Left cardiac atrium (tissue), 4 donors: ENCODE data around the gene LRRC71. TPM values are rescaled to one million over a fixed set of nuclear protein-coding genes. Genes with fewer than 3 reads are reported as not detected.
"Not testable (repeated sequence)": the region's sequence is repeated elsewhere in the genome, so short reads cannot be mapped to it uniquely, and the experiment has no call there.

ENCODE experiments used
- ATAC-seq, 2 donors: fragments of 200-7000 bp; cut with Tn5 transposase; one replicate each; pipeline ENCODE4 v1.9.1; 2020; ENCODE audit warnings: mild to moderate bottlenecking in 2 of 2, moderate library complexity in 2 of 2
- DNase-seq: peaks from one replicate; pipeline ENCODE4 v3.0.0-alpha.2; 2020
- intact Hi-C, 2 donors: fragments of 100-400 bp; cut with DNase I; formaldehyde crosslinking; loops; one replicate each; pipeline versions ENCODE4 v1.14.1 to v1.15.1; 2022 to 2023
- total RNA-seq, 2 donors: library from RNA; stranded (reverse); fragmentation: NEBNext Ultra II Directional; extraction: Animal tissue kit (Norgen Biotek cat#: 25700); gene quantifications; one replicate each; pipeline ENCODE4 v1.2.1, GENCODE V29; 2021
- donor health status: DM: no; HTN: yes; CAD: no.
- donor health status: DM: no; HTN: yes; CAD: no; lungs with severe emphysema.
- donor health status: DM: yes; HTN: yes; CAD: no.
- donor health status: Dilated cardiomyopathy.

Gene LRRC71
- total RNA-seq, 2 donors from 2014 or later = not detected

DNA sequence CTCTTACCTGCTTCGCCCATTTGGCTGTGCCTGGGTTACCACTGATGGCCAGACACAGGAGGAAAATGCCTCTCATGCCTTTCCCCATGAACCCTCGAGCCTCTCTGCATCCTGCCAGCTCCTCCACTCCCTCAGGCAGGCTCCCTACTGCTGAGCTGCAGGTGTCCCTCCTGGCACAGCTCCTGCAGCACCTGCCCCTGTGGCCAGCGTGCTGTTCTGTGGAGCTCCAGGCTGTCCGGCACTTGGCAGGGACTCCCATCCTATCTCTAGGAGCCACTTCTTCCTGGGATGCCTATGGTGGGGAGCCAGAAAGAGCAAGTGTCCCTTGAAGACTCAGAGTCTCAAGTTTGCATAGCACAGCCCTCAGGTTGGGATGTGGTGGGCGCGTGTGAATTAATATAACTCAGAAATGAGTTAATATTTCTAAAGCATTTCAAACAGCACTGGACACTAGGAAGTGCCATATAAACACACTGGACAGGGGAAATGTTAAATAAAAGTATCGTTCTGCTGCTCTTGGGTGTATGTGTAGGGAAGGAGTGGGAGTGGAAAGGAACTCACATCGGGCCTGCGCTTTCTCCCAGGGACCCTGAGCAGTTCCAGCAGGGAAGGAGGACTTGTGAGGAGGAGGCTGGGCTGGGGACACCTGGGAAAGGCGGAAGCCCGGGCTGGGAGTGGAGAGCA, 2.7 kb downstream of the LRRC71 start:
- intact Hi-C loops = no loop called here
- DNase-seq = no peak
- no peak for ATAC-seq

DNA sequence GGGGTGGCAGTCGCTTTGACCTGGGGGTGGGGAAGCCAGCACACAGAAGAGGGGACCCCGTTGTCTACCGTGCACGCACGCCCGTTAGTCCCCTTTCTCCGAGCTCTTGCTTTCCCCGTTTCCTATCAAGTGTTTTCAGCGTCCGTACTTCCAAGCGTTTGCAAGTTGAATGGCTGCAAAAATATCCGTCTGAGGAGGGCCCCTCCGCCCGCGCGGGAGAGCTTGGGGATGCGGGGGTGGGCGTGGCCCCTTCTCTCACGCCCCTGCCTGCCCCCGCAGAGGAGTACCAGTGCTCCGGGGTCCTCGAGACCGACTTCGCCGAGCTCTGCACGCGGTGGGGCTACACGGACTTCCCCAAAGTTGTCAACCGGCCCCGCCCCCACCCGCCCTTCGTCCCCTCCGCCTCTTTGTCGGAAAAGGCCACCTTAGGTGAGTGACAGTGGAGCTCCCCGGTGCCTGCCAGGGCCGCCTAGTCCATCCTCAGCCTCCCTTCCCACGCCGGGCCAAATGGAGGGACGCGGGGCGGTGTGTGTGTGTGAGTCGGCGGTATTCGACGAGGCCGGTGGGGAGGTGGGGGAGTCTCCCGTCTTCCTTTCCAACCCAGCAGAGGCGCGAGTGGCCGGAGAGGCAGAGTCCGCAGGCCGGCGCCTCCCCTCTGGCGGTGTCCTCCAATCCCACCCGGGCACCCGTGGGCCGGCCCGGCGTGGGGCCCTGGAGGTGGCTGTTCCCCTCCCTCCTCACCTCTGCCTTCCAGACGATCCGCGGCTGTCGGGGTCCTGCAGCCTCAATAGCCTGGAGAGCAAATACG, 3.4 kb downstream of the LRRC71 start:
- ATAC-seq (no peak), DNase-seq (no peak)
- intact Hi-C loops = no loop called here

DNA sequence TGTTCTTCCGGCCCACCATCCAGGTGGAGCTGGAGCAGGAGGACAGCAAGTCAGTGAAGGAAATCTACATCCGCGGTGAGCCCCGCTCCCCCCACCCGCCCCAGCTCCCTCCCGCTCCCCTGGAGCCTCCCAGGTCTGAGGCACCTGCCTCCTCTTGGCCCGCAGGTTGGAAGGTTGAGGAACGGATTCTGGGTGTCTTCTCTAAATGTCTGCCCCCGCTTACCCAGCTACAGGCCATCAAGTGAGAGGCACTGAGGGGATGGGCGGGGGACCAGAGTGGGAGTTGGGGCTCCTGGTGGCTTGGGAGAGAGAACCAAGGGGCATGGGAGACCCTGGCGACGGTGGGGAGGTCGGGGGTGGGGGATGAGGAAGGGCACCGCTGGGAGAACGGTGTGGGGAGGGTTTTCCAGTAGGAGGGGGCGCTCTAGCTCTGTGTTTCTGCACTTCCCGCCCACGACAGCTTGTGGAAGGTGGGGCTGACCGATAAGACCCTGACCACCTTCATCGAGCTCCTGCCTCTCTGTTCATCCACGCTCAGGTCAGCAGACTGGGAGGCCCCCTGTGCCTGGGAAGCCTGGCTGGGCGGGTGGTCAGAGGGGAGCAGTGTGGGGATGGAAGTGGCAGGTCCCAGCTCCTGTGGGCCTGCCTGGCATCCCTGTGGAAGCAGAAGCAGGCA, 4.2 kb downstream of the LRRC71 start:
- DNase-seq = no peak
- ATAC-seq = no peak
- intact Hi-C loops = loop anchor here in 1 of 2 donors (5.0 kb wide), 1 partner anchor 32 kb away; the partner anchor contains the start of gene PEAR1

DNA sequence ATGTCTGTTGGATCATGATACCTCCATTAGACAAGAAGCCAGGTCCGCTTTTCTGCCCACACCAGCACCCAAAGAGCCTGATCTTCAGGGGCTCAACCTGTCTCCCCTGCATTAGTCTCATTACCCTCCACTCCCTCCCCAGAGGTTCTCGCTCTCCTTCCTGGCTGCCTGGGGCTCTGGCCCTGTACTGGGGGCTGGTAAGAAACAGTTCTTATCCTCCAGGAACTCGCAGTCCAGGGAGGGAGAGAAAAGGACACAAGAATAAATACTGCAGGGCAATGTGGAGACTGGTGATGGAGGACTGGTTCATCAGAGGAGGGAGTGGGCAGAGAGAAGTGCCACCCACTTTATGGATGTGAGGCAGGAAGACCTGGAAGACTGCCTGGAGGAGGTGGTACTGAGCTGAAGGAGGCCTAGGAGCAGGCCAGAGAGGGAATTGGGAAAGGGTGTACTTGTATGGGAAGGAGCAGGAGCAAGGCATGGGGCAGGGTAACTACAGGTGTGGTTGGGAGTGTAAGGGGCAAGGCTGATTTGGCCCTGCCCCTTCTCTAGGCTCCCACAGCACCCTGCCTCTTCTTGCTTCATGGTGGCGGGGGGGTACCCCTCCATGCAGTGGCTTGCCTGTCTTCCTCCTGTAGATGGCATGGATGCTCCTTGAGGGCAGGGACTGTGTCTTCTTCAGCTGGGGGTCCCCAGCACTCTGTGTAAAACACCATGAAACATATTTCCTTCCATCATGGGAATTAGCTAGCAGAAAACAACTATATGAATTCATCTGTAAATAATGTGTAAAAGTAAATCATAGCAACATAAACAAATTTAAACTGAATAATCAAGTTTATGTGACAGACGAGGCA, 5.0 kb downstream of the LRRC71 start:
- no peak for DNase-seq
- ATAC-seq = no peak
- intact Hi-C loops = loop anchor here in 1 of 2 donors (5.0 kb wide), 1 partner anchor 33 kb away; the partner anchor contains the start of gene PEAR1

DNA sequence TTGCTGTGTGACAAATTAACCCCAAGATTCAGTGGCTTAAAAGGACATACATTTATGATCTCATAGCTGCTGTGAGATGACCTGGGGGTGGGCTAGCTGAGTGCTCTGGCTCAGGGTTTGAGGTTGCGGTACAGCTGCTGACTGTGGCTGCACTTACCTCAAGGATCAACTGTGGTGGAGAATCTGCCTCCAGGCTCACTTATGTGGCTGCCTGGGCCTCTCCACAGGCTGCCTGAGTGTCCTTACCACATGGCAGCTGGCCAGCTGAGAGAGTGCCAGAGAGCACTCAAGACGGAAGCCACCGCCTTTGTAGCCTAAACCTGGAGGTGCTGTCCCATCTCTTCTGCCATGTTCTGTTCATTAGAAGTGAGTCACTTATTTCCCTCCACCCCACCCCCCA, 5.7 kb downstream of the LRRC71 start:
- ATAC-seq = peak in 1 of 2 donors; percentile 25
- DNase-seq = peak; percentile 65
- intact Hi-C loops = loop anchor here in 1 of 2 donors (5.0 kb wide), 1 partner anchor 34 kb away; the partner anchor contains the start of gene PEAR1

DNA sequence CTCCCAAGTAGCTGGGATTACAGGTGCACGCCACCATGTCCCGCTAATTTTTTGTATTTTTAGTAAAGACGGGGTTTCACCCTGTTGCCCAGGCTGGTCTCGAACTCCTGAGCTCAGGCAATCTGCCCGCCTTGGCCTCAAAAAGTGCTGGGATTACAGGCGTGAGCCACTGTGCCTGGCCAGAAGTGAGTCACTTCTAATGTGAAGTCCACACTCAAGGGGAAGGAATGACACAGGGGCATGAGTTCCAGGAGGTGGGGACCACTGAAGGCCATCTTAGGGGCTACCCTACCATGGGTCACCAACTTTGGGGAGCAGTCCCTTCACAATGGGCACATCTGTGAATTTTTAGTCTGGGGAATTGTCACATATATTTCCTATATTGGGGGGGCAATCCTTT, 6.3 kb downstream of the LRRC71 start:
- not testable (repeated sequence) for DNase-seq, ATAC-seq
- intact Hi-C loops = loop anchor here in 1 of 2 donors (5.0 kb wide), 1 partner anchor 34 kb away; the partner anchor contains the start of gene PEAR1

DNA sequence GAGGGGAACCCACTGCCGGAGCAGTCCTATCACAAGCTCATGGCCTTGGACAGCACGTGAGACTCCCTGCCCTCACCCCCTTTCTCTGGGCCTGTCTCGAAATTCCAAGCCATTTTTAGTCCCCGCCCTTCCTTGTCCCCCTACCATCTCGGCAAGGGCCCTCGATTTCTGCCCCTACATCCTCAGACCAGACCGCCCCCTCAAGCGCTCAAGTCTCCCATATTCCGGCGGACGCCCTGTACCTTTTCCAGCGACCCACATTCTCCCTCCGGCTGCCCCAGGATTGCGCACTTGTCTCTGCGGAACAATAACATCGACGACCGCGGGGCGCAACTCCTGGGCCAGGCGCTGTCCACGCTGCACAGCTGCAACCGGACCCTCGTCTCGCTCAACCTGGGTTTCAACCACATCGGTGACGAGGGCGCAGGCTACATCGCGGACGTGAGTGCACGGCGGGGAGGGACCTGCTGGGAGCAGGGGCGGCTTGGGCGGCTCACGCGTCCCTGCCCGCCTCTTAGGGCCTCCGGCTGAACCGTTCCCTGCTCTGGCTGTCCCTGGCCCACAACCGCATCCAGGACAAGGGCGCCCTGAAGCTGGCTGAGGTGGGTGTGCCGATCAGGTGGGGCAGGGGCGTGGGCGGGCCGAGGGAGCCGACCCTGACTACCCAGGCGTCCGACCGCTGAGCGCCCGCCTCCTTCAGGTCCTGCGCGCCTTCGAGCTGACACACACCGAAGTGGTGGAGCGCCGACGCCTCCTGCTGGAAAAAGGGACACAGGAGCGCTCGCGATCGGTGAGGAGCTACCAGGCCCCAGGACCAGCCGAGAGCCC, 7.0 kb downstream of the LRRC71 start:
- intact Hi-C loops = loop anchor here in 1 of 2 donors (5.0 kb wide), 1 partner anchor 35 kb away; the partner anchor contains the start of gene PEAR1
- ATAC-seq (peak; percentile 67 to 71), DNase-seq (peak; percentile 80)

DNA sequence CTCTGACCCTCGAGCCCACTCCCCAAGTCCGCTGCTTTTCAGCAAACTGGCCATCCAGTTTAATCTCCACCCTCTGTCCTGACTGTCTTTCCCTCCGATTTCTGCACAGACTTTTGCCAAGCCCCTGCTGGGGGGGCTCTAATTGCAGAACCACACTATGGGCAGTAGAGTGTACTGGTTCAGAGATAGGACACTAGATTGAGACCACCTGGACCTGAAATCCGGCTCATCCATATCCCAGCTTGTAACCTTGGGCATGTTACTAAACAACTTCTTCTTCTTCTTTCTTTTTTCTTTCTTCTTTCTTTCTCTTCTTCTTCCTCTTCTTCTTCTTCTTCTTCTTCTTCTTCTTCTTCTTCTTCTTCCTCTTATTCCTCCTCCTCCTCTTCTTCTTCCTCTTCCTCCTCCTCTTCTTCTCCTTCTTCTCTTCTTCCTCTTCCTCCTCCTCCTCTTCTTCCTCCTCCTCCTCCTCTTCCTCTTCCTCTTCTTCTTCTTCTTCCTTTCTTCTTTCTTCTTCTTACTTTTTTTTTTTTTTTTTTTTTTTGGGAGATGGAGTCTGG, 7.7 kb downstream of the LRRC71 start:
- intact Hi-C loops = loop anchor here in 1 of 2 donors (5.0 kb wide), 1 partner anchor 36 kb away; the partner anchor contains the start of gene PEAR1
- ATAC-seq (no peak), DNase-seq (no peak)

DNA sequence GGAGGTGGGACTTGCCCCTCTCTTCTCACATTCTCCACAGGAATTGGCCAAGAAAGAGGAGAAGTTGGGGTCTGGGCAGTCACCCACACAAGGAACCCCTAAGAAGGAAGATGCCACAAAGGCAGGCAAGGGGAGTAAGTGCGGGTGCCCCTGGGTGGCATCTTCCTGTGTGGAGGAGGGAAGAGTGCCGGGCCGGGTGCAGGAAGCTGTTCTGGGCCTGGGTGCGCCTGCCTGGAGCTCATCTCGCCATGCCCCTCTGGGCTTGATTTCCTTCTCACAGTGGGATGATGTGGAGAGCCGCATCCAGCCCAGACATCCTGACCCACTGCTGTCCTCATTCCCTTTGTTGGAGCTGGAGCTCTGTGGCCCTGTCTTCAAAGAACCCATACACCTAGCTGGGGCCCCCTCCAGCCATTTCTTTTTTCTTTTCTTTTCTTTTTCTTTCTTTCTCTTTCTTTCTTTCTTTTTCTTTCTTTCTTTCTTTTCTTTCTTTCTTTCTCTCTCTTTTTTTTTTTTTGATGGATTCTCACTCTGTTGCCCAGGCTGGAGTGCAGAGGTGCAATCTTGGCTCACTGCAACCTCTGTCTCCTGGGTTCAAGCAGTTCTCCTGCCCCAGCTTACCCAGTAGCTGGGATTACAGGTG, 9.3 kb downstream of the LRRC71 start:
- DNase-seq = no peak
- intact Hi-C loops = loop anchor here in 1 of 2 donors (5.0 kb wide), 1 partner anchor 37 kb away; the partner anchor contains the start of gene PEAR1
- no peak for ATAC-seq

DNA sequence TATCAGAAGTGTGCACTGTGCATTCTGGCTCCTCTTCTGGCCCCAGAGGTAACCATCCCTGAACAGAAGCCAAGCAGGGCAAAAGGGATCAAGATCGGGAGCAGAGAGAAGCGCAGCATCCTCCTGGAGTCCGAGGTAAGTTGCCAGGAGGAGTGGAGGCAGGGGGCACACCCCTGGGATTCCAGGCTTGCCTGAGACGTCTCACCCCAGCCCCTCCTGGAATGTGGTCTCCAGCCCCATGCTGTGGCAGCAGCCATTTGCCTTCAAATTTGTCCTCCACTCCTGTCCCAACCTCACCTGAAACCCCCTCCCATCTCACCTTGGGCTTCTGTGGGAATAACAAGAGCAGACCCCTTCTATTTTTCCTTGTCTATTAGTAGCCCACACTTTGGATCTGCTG, 10.1 kb downstream of the LRRC71 start:
- ATAC-seq (no peak), DNase-seq (peak; percentile 12)
- intact Hi-C loops = no loop called here

DNA sequence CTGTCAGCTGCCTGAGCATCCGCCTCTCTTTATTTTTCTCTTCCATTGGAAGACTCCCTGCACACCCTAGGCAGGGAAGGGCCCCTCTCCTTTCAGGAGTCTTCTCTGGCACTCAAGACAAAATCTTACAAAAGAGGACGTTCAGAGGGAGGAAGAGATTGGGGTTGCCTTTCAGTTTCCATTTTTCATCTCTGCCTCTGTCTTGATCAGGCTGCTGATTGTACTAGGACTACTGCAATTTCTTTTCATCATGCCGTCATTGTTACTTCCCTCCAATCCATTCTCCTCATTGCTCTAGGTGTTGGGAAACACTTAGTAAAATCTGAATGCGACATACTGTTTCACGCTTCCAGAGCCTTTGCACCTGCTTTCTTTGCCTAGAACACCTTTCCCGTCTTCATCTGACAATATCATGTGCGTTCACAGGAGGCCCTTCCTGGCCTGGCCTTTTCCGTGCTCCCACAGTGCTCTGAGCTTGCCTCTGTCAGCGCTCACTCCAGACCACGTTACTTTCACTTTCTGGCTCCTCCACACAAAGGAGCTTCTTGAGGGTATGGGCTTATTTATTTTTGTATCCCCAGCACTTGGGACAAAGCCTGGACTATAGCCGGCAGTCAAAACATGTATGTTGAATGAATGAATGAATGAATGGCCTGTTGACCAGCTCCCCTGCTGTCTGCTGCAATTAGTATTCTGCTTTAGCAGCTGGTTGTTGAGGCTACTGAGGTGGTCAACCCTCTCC, 10.9 kb downstream of the LRRC71 start:
- DNase-seq (no peak), ATAC-seq (peak in 1 of 2 donors; percentile 9)
- intact Hi-C loops = no loop called here

DNA sequence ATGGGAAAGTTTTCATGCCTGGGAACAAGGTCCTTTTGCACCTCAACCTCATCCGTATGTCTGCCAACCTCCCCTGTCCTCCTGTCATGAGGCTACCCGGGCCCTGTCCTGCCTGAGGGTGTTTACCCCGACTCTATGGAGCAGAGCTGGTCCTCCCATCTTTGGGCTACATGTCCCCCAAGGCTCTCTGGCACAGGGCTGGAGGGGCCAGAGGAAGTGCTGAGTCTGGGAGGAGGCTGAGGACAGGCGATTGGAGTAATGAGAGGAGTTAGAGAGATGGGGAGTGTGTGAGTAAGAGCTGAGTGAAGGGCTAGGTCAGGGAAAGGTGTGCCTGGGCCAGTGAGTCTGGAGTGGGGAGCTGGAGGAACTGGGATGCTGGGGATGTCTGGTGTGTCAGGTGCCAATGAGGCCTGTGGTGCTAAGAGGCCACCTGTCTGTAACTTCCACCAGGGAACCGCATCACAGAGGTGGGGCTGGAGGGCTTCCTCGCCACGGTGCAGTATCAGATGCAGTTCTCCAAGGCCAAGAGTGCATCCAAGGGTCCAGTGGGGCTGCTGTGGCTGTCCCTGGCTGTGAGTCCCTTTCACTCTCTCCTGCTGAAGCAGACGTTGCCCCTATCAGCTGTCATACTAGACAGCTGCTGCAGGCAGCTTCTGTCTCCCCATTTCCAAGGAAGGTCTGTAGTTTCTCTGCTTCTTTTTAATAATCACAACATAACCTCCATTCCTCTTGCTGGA, 11.7 kb downstream of the LRRC71 start:
- ATAC-seq (peak in 1 of 2 donors; percentile 3), DNase-seq (no peak)
- intact Hi-C loops = no loop called here

DNA sequence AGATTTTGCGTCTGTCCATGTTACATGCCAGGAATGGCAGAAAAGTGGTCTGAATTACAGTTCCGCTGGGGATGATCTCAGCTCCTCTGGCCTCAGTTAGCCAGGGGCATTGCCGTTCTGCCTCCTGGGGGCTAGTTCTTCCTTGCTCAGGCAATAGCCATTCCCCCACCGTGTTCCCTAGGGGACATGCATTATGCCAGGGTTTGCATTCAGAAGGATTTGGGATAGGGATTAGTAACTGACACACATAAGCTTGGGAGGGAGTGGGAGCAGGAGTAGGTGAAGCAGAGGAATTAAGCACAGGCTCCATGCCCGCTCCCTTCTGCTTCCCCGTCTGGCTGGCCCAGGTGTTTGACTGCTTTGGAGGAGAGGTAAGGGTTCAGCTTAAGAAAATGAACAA, 12.7 kb downstream of the LRRC71 start:
- no peak for ATAC-seq
- no peak for DNase-seq
- intact Hi-C loops = no loop called here

DNA sequence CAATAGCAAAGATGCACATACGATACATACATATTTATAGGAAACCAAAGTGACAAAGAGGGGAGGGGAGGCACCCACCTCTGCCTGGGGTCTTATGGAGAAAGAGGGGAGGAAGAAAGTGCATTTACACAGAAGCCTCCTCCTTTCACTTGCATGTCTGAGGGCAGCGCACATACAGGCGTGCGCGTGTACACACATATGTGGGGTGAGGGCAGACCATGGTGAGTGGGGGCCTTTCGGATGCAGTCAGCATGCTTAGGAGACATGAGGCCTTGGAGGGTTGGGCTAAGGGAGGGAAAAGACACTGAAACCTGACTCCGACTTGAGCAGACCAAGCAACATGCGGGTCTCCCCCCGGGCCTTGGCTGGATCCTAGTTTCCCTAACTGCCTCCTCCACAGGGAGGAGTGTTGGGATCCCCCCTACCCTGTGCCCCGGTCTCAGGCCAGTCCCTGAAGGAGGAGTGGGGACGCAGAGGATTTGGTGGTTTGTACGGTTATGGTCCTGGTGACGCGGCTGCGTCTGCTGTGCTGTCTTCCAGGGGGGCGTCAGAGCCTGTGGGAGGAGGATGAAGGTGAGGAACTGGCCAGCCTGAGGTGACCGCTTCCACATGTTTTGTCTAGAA, 15.2 kb downstream of the LRRC71 start:
- DNase-seq = no peak
- intact Hi-C loops = no loop called here
- no peak for ATAC-seq

DNA sequence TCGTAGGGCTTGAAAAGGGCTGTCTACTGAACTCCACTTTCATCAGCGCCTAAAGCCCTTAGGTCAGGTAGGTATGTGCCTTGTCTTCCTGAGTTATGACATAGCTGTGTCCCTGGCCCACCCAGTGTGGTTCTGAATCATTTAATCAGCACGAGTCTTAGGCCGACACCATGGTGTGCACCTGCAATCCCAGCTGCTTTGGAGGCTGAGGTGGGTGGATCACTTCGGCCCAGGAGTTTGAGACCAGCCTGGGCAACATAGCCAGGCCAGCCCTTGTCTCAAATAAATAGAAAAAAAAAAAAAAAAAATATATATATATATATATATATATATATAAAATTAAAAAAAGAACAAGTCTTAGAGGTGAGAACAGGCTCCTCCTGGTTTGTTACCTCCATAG, 15.8 kb downstream of the LRRC71 start:
- intact Hi-C loops = no loop called here
- DNase-seq (no peak), ATAC-seq (no peak)
